Lower leg skin (tissue), 3 donors: ENCODE measurements around the gene ARHGAP10.

Experiments
- POLR2A ChIP-seq, 2 donors: fragments of 450-650 bp; IDR thresholded peaks; one replicate each; pipeline ENCODE4 v1.6.1; 2016 to 2017; ENCODE audit warnings: antibody characterized with exemption in 2 of 2, mild to moderate bottlenecking in 1 of 2, moderate library complexity in 1 of 2
- TF ChIP-seq, protein P1 (sequence below), 3 donors: fragments of 450-650 bp; IDR thresholded peaks; one replicate each; pipeline ENCODE4 v1.5.1; 2016; ENCODE audit warnings: antibody characterized with exemption in 3 of 3, mild to moderate bottlenecking in 3 of 3, moderate library complexity in 2 of 3

- TF ChIP-seq, protein P1, sequence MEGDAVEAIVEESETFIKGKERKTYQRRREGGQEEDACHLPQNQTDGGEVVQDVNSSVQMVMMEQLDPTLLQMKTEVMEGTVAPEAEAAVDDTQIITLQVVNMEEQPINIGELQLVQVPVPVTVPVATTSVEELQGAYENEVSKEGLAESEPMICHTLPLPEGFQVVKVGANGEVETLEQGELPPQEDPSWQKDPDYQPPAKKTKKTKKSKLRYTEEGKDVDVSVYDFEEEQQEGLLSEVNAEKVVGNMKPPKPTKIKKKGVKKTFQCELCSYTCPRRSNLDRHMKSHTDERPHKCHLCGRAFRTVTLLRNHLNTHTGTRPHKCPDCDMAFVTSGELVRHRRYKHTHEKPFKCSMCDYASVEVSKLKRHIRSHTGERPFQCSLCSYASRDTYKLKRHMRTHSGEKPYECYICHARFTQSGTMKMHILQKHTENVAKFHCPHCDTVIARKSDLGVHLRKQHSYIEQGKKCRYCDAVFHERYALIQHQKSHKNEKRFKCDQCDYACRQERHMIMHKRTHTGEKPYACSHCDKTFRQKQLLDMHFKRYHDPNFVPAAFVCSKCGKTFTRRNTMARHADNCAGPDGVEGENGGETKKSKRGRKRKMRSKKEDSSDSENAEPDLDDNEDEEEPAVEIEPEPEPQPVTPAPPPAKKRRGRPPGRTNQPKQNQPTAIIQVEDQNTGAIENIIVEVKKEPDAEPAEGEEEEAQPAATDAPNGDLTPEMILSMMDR (IDR thresholded peaks at IDR 0.05): no peak
- TF ChIP-seq POLR2A (IDR thresholded peaks at IDR 0.05): no peak
Observed at GRCh38 chr4:148095346-148095923, 363.5 kb downstream of the ARHGAP10 start.
